PFSK-1 (cell line): ENCODE data around the gene BAHCC1.

ENCODE experiments used
- POLR2AphosphoS5 ChIP-seq: IDR thresholded peaks from 2 replicates; pipeline ENCODE4 v1.6.1; 2012; ENCODE audit warnings: low read depth, mild to moderate bottlenecking, control low read depth, low read length, moderate library complexity
- TAF1 ChIP-seq: IDR thresholded peaks from 2 replicates; pipeline ENCODE4 v1.6.1; 2012; ENCODE audit warnings: low read length, control low read depth, borderline replicate concordance; ENCODE audit not compliant: insufficient read depth
- TF ChIP-seq, protein P1 (sequence below), 2 experiments: IDR thresholded peaks; 2 replicates each; pipeline versions ENCODE4 v1.6.1 to v1.8.0; 2011 to 2012; ENCODE audit warnings: low read depth in 2 of 2, low read length in 2 of 2, control low read depth in 1 of 2, inconsistent platforms in 1 of 2, mild to moderate bottlenecking in 1 of 2, moderate library complexity in 1 of 2; ENCODE audit not compliant: insufficient read depth in 1 of 2

GRCh38 chr17:81492202-81492601, 96.9 kb downstream of the BAHCC1 start:
- TF ChIP-seq POLR2AphosphoS5 = no peak
- TF ChIP-seq, protein P1, sequence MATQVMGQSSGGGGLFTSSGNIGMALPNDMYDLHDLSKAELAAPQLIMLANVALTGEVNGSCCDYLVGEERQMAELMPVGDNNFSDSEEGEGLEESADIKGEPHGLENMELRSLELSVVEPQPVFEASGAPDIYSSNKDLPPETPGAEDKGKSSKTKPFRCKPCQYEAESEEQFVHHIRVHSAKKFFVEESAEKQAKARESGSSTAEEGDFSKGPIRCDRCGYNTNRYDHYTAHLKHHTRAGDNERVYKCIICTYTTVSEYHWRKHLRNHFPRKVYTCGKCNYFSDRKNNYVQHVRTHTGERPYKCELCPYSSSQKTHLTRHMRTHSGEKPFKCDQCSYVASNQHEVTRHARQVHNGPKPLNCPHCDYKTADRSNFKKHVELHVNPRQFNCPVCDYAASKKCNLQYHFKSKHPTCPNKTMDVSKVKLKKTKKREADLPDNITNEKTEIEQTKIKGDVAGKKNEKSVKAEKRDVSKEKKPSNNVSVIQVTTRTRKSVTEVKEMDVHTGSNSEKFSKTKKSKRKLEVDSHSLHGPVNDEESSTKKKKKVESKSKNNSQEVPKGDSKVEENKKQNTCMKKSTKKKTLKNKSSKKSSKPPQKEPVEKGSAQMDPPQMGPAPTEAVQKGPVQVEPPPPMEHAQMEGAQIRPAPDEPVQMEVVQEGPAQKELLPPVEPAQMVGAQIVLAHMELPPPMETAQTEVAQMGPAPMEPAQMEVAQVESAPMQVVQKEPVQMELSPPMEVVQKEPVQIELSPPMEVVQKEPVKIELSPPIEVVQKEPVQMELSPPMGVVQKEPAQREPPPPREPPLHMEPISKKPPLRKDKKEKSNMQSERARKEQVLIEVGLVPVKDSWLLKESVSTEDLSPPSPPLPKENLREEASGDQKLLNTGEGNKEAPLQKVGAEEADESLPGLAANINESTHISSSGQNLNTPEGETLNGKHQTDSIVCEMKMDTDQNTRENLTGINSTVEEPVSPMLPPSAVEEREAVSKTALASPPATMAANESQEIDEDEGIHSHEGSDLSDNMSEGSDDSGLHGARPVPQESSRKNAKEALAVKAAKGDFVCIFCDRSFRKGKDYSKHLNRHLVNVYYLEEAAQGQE (IDR thresholded peaks at IDR 0.05; ENCODE audit: insufficient read depth in 1 of 2, low read depth in 2 of 2, low read length in 2 of 2) = no peak
- TF ChIP-seq TAF1 = no peak
